ENCODE data around the gene ARRDC4. TPM values are rescaled to one million over a fixed set of nuclear protein-coding genes. Genes with fewer than 3 reads are reported as not detected.

ARRDC4 gene
- total RNA-seq, 1 experiment from 2014 or later: 8.7 TPM

DNA sequence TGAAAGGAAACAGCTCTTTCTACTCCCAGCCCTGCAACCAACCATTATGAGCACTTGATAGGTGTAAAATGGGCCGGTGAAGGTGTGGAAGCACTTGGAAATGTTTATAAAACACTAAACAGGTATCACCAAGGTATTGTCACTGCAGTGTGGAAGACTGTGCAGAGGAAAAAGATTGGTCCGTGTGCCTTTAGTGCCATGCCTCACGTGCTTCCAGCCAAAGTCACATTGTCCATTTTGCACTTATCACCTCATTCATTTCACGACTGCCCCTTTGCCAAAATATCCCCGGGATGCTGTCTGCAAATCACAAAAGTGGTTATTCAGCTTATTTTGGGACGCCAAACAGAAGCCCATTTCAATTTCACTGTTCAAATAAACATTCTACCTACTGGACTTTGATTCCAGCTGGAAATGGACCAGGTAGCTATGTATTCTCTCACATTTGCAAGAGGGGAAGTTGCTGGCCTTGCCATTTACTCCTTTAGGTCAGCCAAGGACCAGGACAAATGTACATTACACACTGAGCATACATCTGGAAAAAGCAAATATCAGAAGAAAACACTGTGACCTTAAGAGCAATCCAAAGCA, 58.4 kb downstream of the ARRDC4 start:
- Histone ChIP-seq H3K9me3 (ENCODE audit: control insufficient read depth, low read depth, low read length) (no peaks in the 10 kb centered on the region), H4K20me1 (ENCODE audit: control insufficient read depth, insufficient read depth, insufficient read length) (no peaks in the 10 kb centered on the region), H2BK120ac (ENCODE audit: low read depth, low read length, poor library complexity, severe bottlenecking) (no peak overlapping the region), H3K27ac (ENCODE audit: insufficient read length, low read depth, low read length) (no peak overlapping the region), H3K79me2 (ENCODE audit: insufficient read depth, low read length) (no peaks in the 10 kb centered on the region), H4K91ac (ENCODE audit: insufficient read length, low read depth, low read length) (no peak overlapping the region), H3K27me3 (ENCODE audit: insufficient read depth, low read length) (no peaks in the 10 kb centered on the region), H3K79me1 (ENCODE audit: insufficient read depth, low read depth, low read length, poor library complexity, severe bottlenecking) (no peaks in the 10 kb centered on the region), H3T11ph (ENCODE audit: low read length) (no peak overlapping the region), H3K23ac (ENCODE audit: insufficient read length, low read depth, low read length) (no peak overlapping the region), H3K4me1 (ENCODE audit: insufficient read depth, low read length) (no peaks in the 10 kb centered on the region), H3K56ac (ENCODE audit: insufficient read length, low read depth, low read length) (no peak overlapping the region), H2AK5ac (ENCODE audit: insufficient read length, low read length) (no peak overlapping the region), H3K9ac (ENCODE audit: extremely low read depth, insufficient read length, low read length) (no peak overlapping the region), H2AFZ (ENCODE audit: low read length) (no peak overlapping the region), H3K14ac (ENCODE audit: insufficient read depth, low read length) (no peak overlapping the region), H2BK5ac (ENCODE audit: insufficient read length, low read length) (no peak overlapping the region), H3K4ac (ENCODE audit: low read depth, low read length) (no peak overlapping the region), H3K4me2 (ENCODE audit: insufficient read depth, insufficient read length, low read length) (no peak overlapping the region), H2BK15ac (ENCODE audit: low read depth, low read length) (no peak overlapping the region), H3K23me2 (ENCODE audit: insufficient read length, low read depth, low read length, poor library complexity, severe bottlenecking) (no peaks in the 10 kb centered on the region), H2BK12ac (ENCODE audit: insufficient read length, low read depth, low read length) (no peak overlapping the region), H4K8ac (replicated peaks; ENCODE audit: insufficient read length, low read depth, low read length) (no peak overlapping the region), H2BK20ac (ENCODE audit: low read depth, low read length, poor library complexity, severe bottlenecking) (no peak overlapping the region), H3K18ac (ENCODE audit: insufficient read length, low read depth, low read length) (no peak overlapping the region), H4K5ac (ENCODE audit: insufficient read length, low read depth, low read length) (no peak overlapping the region)
- no peaks in the 10 kb centered on the region for H3K4me1 Mint-ChIP-seq
- TF ChIP-seq, protein P1, sequence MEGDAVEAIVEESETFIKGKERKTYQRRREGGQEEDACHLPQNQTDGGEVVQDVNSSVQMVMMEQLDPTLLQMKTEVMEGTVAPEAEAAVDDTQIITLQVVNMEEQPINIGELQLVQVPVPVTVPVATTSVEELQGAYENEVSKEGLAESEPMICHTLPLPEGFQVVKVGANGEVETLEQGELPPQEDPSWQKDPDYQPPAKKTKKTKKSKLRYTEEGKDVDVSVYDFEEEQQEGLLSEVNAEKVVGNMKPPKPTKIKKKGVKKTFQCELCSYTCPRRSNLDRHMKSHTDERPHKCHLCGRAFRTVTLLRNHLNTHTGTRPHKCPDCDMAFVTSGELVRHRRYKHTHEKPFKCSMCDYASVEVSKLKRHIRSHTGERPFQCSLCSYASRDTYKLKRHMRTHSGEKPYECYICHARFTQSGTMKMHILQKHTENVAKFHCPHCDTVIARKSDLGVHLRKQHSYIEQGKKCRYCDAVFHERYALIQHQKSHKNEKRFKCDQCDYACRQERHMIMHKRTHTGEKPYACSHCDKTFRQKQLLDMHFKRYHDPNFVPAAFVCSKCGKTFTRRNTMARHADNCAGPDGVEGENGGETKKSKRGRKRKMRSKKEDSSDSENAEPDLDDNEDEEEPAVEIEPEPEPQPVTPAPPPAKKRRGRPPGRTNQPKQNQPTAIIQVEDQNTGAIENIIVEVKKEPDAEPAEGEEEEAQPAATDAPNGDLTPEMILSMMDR (conservative IDR thresholded peaks at IDR 0.05): no peak
- no peak for DNase-seq
- H3K4me3 Mint-ChIP-seq: no peak overlapping the region
- H3K36me3 Mint-ChIP-seq (ENCODE audit: insufficient read depth in 1 of 3, low read depth in 3 of 3): peaks cover 3 to 4% (median 4%) of the 10 kb centered on the region in 3 experiments; a peak in 3 of 7 replicates
- H3K27me3 Mint-ChIP-seq (ENCODE audit: low read depth): no peaks in the 10 kb centered on the region
- WGBS (ENCODE audit: extremely low coverage, insufficient read length, low lambda C conversion rate): no CpG with 5 or more reads among the region's 6 CpGs
- H3K27ac Mint-ChIP-seq: no peak overlapping the region
- H3K9me3 Mint-ChIP-seq: peaks cover 4 to 5% of the 10 kb centered on the region in 2 experiments; a peak in 4 of 5 replicates
